GM18951 (cell line): ENCODE results near the gene MLXIPL.
"Not testable (repeated sequence)": the region's sequence is repeated elsewhere in the genome, so short reads cannot be mapped to it uniquely, and the experiment has no call there.

Experiments
- POLR2A ChIP-seq: IDR thresholded peaks from 4 replicates; pipeline ENCODE4 v1.6.1; 2011; ENCODE audit warnings: mild to moderate bottlenecking; ENCODE audit not compliant: insufficient read length, insufficient read depth; ENCODE audit errors: extremely low read depth
- in situ Hi-C: fragments of 300-500 bp; cut with MboI; formaldehyde crosslinking; loops from one replicate; pipeline ENCODE4 v1.12.0; 2022; ENCODE audit warnings: low sequenced_read_pairs, mixed read lengths, inconsistent platforms; ENCODE audit not compliant: unreplicated experiment

Gene MLXIPL

DNA sequence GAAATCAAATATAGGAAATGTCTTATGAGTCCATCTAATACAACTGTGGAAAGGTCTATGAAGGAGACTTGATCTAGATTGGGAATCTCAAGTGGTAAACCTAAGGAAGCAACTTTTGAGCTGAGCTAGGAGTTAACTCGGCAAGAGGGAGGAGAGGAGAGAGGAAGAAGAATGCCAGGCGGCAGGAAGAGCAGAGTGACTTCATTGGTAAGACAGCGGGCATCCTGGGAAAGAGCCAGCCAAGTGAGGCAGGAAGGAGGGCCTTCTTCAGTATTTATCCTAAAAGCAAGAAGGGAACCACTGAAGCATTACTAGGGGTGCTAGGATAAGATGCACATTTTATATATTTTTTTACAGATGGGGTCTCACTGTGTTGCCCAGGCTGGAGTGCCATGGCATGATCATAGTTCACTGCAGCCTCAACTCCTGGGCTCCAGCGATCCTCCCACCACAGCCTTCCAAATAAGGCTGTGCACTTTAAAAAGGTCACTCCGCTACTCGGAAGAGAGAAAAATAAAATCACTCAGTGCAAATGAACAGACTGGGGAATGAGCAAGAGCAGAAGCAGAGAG lies 68.8 kb downstream of the MLXIPL start:
- TF ChIP-seq POLR2A: no peak

DNA sequence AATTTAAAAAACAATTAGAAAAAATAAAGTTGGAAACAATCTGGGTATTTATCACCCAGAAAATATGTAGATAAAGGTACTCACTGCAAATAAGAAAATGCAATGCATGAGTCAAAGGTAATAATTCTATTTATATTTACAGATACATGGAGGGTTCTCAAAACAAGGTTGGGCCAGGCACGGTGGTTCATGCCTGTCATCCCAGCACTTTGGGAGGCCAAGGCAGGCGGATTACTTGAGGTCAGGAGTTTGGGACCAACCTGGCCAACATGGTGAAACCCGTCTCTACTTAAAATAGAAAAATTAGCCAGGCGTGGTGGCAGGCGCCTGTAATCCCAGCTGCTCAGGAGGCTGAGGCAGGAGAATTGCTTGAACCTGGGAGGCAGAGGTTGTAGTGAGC lies 74.2 kb downstream of the MLXIPL start:
- in situ Hi-C loops: not testable (repeated sequence)

More for the DNA sequence above, 68.8 kb downstream of the MLXIPL start:
- in situ Hi-C loops: no loop called here

DNA sequence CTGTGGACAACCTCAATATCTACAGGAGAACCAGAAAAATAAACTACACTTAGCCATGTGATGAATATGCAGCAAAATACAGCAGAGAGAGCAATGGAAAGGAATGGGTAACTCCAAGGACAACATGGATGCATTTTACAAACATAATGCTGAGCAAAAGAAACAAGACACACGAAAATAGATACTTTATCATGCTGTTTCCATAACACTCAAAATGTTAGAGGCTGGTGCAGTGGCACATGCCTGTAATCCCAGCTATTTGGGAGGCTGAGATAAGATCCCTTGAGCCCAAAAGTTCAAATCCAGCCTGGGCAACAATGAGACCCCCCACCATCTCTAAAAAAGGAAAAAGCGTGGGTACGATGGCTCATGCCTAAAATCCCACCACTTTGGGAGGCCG lies 75.1 kb downstream of the MLXIPL start:
- no peak for TF ChIP-seq POLR2A
- in situ Hi-C loops: no loop called here

DNA sequence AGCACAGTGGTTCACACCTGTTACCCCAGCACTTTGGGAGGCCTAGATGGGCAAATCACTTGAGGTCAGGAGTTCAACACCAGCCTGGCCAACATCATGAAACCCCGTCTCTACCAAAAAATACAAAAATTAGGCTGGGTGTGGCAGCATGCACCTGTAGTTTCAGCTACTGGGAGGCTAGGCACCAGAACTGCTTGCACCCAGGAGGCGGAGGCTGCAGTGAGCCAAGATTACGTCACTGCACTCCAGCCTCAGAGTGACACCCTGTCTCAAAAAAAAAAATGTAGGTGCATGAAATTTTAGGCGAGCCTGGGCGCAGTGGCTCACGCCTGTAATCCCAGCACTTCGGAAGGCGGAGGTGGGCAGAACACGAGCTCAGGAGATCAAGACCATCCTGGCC lies 76.5 kb downstream of the MLXIPL start:
- in situ Hi-C loops: no loop called here
- TF ChIP-seq POLR2A: no peak

DNA sequence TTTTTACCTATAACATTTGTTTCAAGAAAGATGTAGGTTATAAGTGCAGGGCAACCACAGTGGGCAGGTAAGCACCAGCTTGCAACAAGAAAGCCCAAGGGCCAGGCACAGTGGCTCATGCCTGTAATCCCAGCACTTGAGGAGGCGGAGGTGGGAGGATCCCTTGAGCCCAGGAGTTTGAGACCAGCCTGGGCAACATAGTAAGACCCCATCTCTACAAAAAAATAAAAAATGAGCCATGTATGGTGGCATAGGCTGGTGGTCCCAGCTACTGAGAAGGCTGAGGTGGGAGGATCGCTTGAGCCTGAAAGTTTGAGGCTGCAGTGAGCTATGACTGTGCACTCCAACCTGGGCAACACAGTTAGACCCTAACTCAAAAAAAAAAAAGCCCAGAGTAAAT lies 79.6 kb downstream of the MLXIPL start:
- in situ Hi-C loops: no loop called here

More for the DNA sequence above, 79.6 kb downstream of the MLXIPL start:
- no peak for TF ChIP-seq POLR2A
